Uterus (tissue), 4 donors: ENCODE measurements around the gene SLC44A3. TPM values are rescaled to one million over a fixed set of nuclear protein-coding genes. Genes with fewer than 3 reads are reported as not detected.
"Not testable (repeated sequence)": the region's sequence is repeated elsewhere in the genome, so short reads cannot be mapped to it uniquely, and the experiment has no call there.

ENCODE experiments used
- DNase-seq, 2 donors: peaks; one replicate each; pipeline ENCODE4 v3.0.0-alpha.2; 2019 to 2020
- H3K27ac ChIP-seq, 2 donors: fragments of 200-600 bp; sonication (generic); 1 replicate in 1 of 2; 2 replicates in 1 of 2; pipeline ENCODE4 v1.5.1; 2016 to 2018
- H3K27me3 ChIP-seq, 2 donors: fragments of 200-600 bp; sonication (generic); one replicate each; pipeline ENCODE4 v1.5.1; 2018 to 2019; ENCODE audit warnings: control low read depth in 1 of 2
- H3K36me3 ChIP-seq, 2 donors: fragments of 200-600 bp; sonication (generic); one replicate each; pipeline ENCODE4 v1.5.1; 2019; ENCODE audit warnings: control low read depth in 1 of 2
- H3K4me1 ChIP-seq, 2 donors: fragments of 200-600 bp; sonication (generic); one replicate each; pipeline ENCODE4 v1.5.1; 2018 to 2019; ENCODE audit warnings: control low read depth in 1 of 2
- H3K4me3 ChIP-seq, 2 donors: fragments of 200-600 bp; sonication (generic); 1 replicate in 1 of 2; 2 replicates in 1 of 2; pipeline ENCODE4 v1.5.1; 2018 to 2019; ENCODE audit warnings: mild to moderate bottlenecking in 1 of 2
- H3K9me3 ChIP-seq, 2 donors: fragments of 200-600 bp; sonication (generic); one replicate each; pipeline ENCODE4 v1.5.1; 2019; ENCODE audit warnings: control low read depth in 1 of 2
- POLR2A ChIP-seq, 2 donors: fragments of 450-650 bp; IDR thresholded peaks; one replicate each; pipeline ENCODE4 v1.6.1; 2016; ENCODE audit warnings: antibody characterized with exemption in 2 of 2, mild to moderate bottlenecking in 1 of 2, moderate library complexity in 1 of 2
- intact Hi-C: fragments of 100-400 bp; cut with DNase I; formaldehyde crosslinking; loops from one replicate; pipeline ENCODE4 v1.15.1; 2023; ENCODE audit warnings: low total_unique reads
- total RNA-seq, 4 donors: library from RNA; depleted of rRNA in 3 of 4; stranded (reverse); fragments of >200 nt in 3 of 4; gene quantifications; one replicate each; pipeline versions ENCODE4 v1.1.0 to v1.2.4, GENCODE V29; 2014 to 2023
- TF ChIP-seq, protein P1 (sequence below), 4 experiments: fragments of 200-600 bp in 2 of 4; fragments of 450-650 bp in 2 of 4; sonication (generic) in 2 of 4; IDR thresholded peaks; one replicate each; pipeline ENCODE4 v1.5.1; 2016 to 2019; ENCODE audit warnings: antibody characterized with exemption in 4 of 4, mild to moderate bottlenecking in 2 of 4, moderate library complexity in 1 of 4
- donor health status: DM: yes; HTN: yes; CAD: no.

SLC44A3 gene
- total RNA-seq, 4 donors from 2014 or later, result 1.3 to 10.3 (median 4.8) TPM

DNA sequence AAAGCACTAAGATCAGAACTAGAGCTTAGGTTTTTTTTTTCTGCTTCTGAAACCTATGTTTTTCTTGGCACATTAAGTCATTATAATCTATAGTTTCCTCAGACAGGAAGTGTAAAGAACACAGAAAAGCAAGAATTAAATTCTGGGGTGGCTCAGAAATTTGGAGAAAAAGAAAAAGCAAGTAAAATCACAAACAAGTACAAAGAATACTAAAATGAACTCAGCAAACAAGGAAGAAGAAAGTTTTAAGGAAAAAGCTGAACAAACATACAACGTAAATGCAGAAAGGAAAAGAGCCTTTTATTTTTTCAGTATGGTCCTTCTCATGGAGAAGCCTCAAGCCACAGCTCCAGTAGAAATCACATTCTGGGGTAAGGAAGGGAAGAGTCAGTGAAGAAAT, 115.3 kb downstream of the SLC44A3 start:
- no peak for DNase-seq
- no peak for TF ChIP-seq POLR2A (IDR thresholded peaks at IDR 0.05)
- TF ChIP-seq, protein P1, sequence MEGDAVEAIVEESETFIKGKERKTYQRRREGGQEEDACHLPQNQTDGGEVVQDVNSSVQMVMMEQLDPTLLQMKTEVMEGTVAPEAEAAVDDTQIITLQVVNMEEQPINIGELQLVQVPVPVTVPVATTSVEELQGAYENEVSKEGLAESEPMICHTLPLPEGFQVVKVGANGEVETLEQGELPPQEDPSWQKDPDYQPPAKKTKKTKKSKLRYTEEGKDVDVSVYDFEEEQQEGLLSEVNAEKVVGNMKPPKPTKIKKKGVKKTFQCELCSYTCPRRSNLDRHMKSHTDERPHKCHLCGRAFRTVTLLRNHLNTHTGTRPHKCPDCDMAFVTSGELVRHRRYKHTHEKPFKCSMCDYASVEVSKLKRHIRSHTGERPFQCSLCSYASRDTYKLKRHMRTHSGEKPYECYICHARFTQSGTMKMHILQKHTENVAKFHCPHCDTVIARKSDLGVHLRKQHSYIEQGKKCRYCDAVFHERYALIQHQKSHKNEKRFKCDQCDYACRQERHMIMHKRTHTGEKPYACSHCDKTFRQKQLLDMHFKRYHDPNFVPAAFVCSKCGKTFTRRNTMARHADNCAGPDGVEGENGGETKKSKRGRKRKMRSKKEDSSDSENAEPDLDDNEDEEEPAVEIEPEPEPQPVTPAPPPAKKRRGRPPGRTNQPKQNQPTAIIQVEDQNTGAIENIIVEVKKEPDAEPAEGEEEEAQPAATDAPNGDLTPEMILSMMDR (IDR thresholded peaks at IDR 0.05), result no peak
- intact Hi-C loops, result no loop called here
- H3K27me3 ChIP-seq, result no peaks in the 10 kb centered on the region
- no peaks in the 10 kb centered on the region for H3K9me3 ChIP-seq
- no peak overlapping the region for H3K4me3 ChIP-seq
- peaks cover 0 to 6% of the 10 kb centered on the region in 2 donors for H3K4me1 ChIP-seq
- peak overlapping the region; percentile 1 to 3 for H3K27ac ChIP-seq
- H3K36me3 ChIP-seq, result no peaks in the 10 kb centered on the region

DNA sequence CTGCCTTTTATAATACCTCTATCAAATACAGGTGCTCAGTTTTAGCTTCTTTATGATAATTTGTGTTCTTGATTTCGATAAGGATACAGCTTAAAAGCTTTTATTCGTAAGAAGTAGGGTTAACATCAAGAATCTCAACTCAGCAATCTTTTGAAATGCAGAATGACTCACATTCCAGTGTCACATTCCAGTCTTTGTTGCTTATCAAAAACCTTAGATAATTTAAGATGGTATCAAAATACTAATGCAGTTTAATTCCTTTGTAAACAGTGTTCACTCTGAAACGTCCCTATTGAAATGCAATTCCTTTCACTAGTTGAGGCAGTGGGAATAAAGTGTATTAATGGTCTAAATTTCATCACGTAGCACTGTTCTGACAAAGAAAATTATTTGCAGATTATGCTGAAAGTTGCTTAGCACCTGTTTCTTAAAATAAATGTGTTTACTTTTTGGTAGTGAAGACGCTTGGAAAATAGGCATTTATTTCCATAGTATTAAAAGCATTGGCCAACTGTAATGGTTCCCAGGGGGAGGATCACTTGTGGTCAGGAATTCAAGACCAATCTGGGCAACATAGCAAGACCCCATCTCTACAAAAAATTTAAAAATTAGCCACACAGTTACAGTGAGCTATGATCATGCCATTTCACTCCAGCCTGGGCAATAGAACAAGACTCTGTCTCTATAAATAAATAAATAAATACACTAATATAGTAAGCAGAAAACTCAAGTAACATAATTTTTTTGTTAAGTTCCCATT, 116.9 kb downstream of the SLC44A3 start:
- TF ChIP-seq POLR2A (IDR thresholded peaks at IDR 0.05), result no peak
- TF ChIP-seq, protein P1 (IDR thresholded peaks at IDR 0.05), result no peak
- intact Hi-C loops, result no loop called here
- no peaks in the 10 kb centered on the region for H3K9me3 ChIP-seq
- H3K4me1 ChIP-seq, result peaks cover 0 to 6% of the 10 kb centered on the region in 2 donors
- no peaks in the 10 kb centered on the region for H3K36me3 ChIP-seq
- peak overlapping the region; percentile 3 to 13 for H3K27ac ChIP-seq
- no peak overlapping the region for H3K4me3 ChIP-seq
- H3K27me3 ChIP-seq, result no peaks in the 10 kb centered on the region
- DNase-seq, result no peak

DNA sequence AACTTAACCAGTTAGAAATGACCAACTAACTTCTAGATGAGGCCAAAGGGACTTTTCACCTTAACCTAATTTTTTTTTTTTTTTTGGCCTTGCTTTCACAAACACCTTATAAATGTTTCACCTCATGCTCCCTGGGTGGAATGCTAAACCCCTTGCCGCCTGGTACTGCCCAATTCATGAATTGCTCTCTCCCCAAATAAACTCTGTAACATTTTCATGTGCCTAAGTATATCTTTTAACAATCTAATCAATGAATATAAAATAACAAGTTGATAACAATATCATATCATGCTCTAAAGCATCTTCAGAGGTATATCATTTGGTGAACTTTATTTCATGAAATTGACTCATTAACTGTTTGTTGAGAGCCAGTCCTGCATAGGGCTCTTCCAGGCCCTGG, 117.7 kb downstream of the SLC44A3 start:
- Histone ChIP-seq H3K4me1 (peaks cover 0 to 6% of the 10 kb centered on the region in 2 donors), H3K4me3 (no peak overlapping the region), H3K27me3 (no peaks in the 10 kb centered on the region), H3K36me3 (no peaks in the 10 kb centered on the region), H3K27ac (no peak overlapping the region), H3K9me3 (no peaks in the 10 kb centered on the region)
- no peak for TF ChIP-seq POLR2A (IDR thresholded peaks at IDR 0.05)
- TF ChIP-seq, protein P1 (IDR thresholded peaks at IDR 0.05), result no peak
- no peak for DNase-seq
- intact Hi-C loops, result no loop called here

DNA sequence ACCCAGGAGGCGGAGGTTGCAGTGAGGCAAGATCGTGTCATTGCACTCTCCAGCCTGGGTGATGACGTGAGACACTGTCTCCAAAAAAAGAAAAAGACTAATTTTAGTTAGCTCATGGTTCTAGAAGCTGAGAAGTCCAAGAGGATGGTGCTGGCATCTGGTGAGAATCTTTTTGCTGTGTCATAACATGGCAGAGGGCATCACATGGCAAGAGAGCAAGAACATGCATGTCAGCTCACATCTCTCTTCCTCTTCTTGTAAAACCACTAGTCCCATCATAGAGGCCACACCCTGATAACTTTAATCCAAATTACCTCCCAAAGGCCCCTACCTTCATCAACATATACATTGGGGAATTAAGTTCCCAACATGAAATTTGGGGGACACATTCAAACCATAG, 120.6 kb downstream of the SLC44A3 start:
- no peaks in the 10 kb centered on the region for H3K9me3 ChIP-seq
- no peak for DNase-seq
- peaks cover 0 to 6% of the 10 kb centered on the region in 2 donors for H3K4me1 ChIP-seq
- intact Hi-C loops, result no loop called here
- no peak overlapping the region for H3K27ac ChIP-seq
- no peaks in the 10 kb centered on the region for H3K36me3 ChIP-seq
- no peak overlapping the region for H3K4me3 ChIP-seq
- H3K27me3 ChIP-seq, result no peaks in the 10 kb centered on the region
- TF ChIP-seq, protein P1 (IDR thresholded peaks at IDR 0.05), result no peak
- TF ChIP-seq POLR2A (IDR thresholded peaks at IDR 0.05), result no peak

DNA sequence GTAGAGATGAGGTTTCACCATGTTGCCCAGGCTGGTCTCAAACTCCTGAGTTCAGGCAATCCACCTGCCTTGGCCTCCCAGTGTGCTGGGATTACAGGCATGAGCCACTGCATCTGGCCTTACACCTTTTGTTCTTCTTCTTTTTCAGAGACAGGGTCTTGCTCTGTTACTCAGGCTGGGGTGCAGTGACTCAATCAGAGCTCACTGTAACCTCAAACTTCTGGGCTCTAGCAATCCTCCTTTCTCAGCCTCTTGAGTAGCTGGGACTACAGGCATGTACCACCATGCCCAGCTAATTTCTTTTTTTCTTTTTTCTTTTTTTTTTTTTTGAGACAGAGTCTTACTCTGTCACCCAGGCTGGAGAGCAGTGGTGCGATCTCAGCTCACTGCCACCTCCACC, 121.3 kb downstream of the SLC44A3 start:
- H3K27ac ChIP-seq, DNase-seq, intact Hi-C loops, H3K27me3 ChIP-seq, H3K36me3 ChIP-seq, H3K9me3 ChIP-seq, H3K4me1 ChIP-seq, H3K4me3 ChIP-seq: not testable (repeated sequence)
